B cell (primary cell): ENCODE data around the gene BUB1B.
"Not testable (repeated sequence)": the region's sequence is repeated elsewhere in the genome, so short reads cannot be mapped to it uniquely, and the experiment has no call there.

ENCODE experiments used
- EZH2 ChIP-seq: IDR thresholded peaks from 2 replicates; pipeline ENCODE4 v1.6.1; 2012; ENCODE audit warnings: borderline replicate concordance, low read depth, mild to moderate bottlenecking, moderate library complexity, low read length; ENCODE audit not compliant: insufficient read depth, poor library complexity, severe bottlenecking
- TF ChIP-seq, protein P1 (sequence below): fragments of 200-600 bp; IDR thresholded peaks from one replicate; pipeline ENCODE4 v1.8.0; 2022; ENCODE audit warnings: antibody characterized with exemption, mild to moderate bottlenecking

DNA sequence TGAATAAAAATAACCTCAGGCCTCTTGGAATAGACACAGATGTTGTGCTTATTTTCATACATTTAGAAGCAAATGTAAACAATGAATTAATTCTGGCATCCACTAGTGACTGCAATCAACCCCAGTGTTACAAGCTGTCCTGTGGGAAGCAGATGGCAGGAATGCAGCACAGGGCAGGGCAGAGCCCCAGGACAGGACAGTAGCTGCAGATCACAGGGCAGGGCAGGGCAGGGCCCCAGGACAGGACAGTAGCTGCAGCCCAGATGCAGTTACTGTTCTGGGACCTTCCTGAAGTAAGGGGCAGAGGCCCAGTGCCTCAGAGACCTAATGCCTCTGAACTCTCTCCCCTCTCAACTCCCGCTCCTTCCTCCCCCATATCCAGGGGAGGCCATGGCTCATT, 37.9 kb upstream of the BUB1B start:
- TF ChIP-seq, protein P1, sequence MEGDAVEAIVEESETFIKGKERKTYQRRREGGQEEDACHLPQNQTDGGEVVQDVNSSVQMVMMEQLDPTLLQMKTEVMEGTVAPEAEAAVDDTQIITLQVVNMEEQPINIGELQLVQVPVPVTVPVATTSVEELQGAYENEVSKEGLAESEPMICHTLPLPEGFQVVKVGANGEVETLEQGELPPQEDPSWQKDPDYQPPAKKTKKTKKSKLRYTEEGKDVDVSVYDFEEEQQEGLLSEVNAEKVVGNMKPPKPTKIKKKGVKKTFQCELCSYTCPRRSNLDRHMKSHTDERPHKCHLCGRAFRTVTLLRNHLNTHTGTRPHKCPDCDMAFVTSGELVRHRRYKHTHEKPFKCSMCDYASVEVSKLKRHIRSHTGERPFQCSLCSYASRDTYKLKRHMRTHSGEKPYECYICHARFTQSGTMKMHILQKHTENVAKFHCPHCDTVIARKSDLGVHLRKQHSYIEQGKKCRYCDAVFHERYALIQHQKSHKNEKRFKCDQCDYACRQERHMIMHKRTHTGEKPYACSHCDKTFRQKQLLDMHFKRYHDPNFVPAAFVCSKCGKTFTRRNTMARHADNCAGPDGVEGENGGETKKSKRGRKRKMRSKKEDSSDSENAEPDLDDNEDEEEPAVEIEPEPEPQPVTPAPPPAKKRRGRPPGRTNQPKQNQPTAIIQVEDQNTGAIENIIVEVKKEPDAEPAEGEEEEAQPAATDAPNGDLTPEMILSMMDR, result not testable (repeated sequence)
- TF ChIP-seq EZH2, result not testable (repeated sequence)
